ENCODE measurements around the gene IL1RL2.

The IL1RL2 gene

DNA sequence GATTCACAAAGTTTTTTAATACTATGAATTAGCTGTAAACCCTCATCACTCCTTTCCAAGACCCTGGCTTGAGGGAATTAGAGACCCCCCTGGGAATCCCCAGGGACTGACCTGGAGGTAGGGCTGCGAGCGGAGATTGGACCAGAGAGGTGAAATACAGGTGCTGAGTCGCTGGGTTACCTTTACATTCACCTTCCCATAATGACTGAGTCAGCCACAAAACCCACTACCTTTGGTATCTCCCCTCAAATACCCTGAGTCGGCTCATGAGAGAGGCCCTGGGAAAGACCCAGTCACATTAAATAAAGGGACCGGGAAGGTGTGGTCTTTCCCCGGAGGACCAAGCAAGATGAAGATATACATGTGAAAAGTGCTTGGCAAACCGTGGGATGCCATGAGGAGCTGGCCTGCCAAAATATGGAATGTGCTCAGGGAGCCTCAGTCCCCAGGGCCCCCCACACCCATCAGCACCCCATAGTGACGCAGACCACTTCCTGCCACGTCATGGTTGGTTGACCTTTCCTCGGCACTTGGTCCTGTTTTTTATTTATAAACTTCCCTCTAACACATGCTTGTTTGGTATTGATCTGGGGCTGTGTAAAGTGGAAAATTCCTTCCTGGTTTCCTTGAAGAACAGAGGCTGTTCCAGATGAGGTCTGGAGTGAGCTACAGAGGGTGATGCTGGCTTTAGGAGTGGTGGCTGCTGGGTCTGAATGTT is 51.4 kb downstream of the IL1RL2 start:
- Histone ChIP-seq H3K27ac (replicated peaks) (no peak overlapping the region), H3K27me3 (ENCODE audit: insufficient read depth, poor library complexity, severe bottlenecking) (no peaks in the 10 kb centered on the region), H3K4me3 (replicated peaks; ENCODE audit: insufficient read depth, low read length) (no peak overlapping the region)
- DNase-seq (ENCODE audit: low read depth in 1 of 2, low spot score in 1 of 2), result no peak
- TF ChIP-seq, protein P1, sequence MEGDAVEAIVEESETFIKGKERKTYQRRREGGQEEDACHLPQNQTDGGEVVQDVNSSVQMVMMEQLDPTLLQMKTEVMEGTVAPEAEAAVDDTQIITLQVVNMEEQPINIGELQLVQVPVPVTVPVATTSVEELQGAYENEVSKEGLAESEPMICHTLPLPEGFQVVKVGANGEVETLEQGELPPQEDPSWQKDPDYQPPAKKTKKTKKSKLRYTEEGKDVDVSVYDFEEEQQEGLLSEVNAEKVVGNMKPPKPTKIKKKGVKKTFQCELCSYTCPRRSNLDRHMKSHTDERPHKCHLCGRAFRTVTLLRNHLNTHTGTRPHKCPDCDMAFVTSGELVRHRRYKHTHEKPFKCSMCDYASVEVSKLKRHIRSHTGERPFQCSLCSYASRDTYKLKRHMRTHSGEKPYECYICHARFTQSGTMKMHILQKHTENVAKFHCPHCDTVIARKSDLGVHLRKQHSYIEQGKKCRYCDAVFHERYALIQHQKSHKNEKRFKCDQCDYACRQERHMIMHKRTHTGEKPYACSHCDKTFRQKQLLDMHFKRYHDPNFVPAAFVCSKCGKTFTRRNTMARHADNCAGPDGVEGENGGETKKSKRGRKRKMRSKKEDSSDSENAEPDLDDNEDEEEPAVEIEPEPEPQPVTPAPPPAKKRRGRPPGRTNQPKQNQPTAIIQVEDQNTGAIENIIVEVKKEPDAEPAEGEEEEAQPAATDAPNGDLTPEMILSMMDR (IDR thresholded peaks at IDR 0.05; ENCODE audit: insufficient read depth, low read length), result no peak
- no peak for TF ChIP-seq SPI1 (IDR thresholded peaks at IDR 0.05; ENCODE audit: borderline replicate concordance, low read depth)
- no peak for TF ChIP-seq GABPA (IDR thresholded peaks at IDR 0.05; ENCODE audit: low read depth)
- TF ChIP-seq POLR2AphosphoS5 (IDR thresholded peaks at IDR 0.05; ENCODE audit: low read depth), result no peak
- TF ChIP-seq, protein P2, sequence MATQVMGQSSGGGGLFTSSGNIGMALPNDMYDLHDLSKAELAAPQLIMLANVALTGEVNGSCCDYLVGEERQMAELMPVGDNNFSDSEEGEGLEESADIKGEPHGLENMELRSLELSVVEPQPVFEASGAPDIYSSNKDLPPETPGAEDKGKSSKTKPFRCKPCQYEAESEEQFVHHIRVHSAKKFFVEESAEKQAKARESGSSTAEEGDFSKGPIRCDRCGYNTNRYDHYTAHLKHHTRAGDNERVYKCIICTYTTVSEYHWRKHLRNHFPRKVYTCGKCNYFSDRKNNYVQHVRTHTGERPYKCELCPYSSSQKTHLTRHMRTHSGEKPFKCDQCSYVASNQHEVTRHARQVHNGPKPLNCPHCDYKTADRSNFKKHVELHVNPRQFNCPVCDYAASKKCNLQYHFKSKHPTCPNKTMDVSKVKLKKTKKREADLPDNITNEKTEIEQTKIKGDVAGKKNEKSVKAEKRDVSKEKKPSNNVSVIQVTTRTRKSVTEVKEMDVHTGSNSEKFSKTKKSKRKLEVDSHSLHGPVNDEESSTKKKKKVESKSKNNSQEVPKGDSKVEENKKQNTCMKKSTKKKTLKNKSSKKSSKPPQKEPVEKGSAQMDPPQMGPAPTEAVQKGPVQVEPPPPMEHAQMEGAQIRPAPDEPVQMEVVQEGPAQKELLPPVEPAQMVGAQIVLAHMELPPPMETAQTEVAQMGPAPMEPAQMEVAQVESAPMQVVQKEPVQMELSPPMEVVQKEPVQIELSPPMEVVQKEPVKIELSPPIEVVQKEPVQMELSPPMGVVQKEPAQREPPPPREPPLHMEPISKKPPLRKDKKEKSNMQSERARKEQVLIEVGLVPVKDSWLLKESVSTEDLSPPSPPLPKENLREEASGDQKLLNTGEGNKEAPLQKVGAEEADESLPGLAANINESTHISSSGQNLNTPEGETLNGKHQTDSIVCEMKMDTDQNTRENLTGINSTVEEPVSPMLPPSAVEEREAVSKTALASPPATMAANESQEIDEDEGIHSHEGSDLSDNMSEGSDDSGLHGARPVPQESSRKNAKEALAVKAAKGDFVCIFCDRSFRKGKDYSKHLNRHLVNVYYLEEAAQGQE (IDR thresholded peaks at IDR 0.05; ENCODE audit: insufficient replicate concordance, low read depth), result no peak

DNA sequence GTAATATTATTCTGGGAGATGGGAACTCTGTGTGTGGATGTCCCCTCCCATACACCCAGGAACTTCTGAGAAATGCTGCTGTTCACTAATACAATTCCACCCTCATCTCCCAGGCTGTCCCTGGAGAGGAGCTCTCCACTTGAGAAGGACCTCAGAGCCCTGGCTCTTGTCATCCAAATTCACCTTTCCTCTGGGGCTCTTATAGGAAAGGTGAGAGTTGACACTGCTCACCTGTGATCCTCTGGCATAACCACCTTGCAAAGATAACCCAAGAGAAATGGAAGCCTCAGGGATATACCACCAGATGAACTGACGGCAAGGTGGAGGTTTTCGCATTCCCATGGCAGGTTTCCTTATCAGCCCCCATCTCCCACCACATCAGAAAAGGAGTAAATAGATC is 52.0 kb downstream of the IL1RL2 start:
- Histone ChIP-seq H3K27ac (replicated peaks) (no peak overlapping the region), H3K27me3 (ENCODE audit: insufficient read depth, poor library complexity, severe bottlenecking) (no peaks in the 10 kb centered on the region), H3K4me3 (replicated peaks; ENCODE audit: insufficient read depth, low read length) (no peak overlapping the region)
- TF ChIP-seq SPI1 (IDR thresholded peaks at IDR 0.05; ENCODE audit: borderline replicate concordance, low read depth), result no peak
- no peak for DNase-seq (ENCODE audit: low read depth in 1 of 2, low spot score in 1 of 2)

DNA sequence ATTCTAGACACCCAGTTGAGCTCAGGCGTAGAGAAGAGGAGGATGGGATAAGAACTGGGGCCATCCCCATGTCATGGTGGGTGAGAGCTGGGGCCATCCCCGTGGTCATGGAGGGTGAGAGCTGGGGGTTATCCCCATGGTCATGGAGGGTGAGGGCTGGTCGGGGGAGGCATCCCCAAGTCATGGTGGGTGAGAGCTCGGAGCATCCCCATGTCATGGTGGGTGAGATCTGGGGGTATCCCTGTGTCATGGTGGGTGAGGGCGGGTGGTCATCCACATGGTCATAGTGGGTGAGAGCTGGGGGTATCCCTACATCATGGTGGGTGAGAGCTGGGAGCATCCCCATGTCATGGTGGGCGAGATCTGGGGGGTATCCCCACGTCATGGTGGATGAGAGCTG is 52.5 kb downstream of the IL1RL2 start:
- no peak for TF ChIP-seq POLR2AphosphoS5 (IDR thresholded peaks at IDR 0.05; ENCODE audit: low read depth)
- TF ChIP-seq, protein P1 (IDR thresholded peaks at IDR 0.05; ENCODE audit: insufficient read depth, low read length), result no peak
- TF ChIP-seq SPI1 (IDR thresholded peaks at IDR 0.05; ENCODE audit: borderline replicate concordance, low read depth), result no peak
- TF ChIP-seq, protein P2 (IDR thresholded peaks at IDR 0.05; ENCODE audit: insufficient replicate concordance, low read depth), result no peak
- no peak for TF ChIP-seq GABPA (IDR thresholded peaks at IDR 0.05; ENCODE audit: low read depth)
- no peak for DNase-seq (ENCODE audit: low read depth in 1 of 2, low spot score in 1 of 2)
- H3K27ac ChIP-seq (replicated peaks), result no peak overlapping the region
- no peaks in the 10 kb centered on the region for H3K27me3 ChIP-seq (ENCODE audit: insufficient read depth, poor library complexity, severe bottlenecking)
- H3K4me3 ChIP-seq (replicated peaks; ENCODE audit: insufficient read depth, low read length), result no peak overlapping the region

DNA sequence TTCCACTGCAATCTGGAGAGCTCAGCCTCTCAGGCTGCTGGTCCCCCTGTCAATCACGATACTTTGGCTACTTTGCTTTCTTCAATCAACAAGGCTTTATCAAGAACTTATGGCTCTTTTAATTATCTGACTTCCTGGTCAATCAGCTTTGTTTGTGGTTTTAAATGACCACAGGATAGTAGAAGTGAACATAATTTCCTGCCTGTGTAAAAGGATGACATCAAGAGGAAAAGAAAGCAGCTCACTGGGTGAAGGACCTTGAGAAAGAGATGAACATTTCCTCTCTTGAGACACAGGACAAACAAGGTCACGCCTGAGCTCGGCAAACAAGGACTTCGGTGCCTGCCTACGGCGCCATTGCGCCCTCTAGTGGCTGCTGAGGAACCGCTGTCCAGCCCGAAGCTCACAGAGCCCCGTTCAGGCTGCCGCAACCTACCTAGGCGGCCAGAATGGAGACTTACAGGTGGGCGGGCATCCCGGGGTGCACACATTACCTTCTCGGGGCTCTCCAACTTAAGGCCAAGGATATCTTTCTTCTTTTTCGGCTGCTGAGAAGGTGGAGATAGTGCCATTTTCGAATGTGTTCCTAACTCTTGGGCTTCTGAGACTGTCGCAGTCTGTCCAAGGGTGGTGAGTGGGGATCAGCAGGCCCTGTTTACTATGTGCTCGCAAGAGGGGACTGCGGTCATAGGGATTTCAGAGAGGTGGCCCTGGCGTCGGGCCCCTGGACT is 54.0 kb downstream of the IL1RL2 start:
- H3K27me3 ChIP-seq (ENCODE audit: insufficient read depth, poor library complexity, severe bottlenecking), result no peaks in the 10 kb centered on the region
- no peak overlapping the region for H3K27ac ChIP-seq (replicated peaks)
- H3K4me3 ChIP-seq (replicated peaks; ENCODE audit: insufficient read depth, low read length), result no peak overlapping the region
- TF ChIP-seq, protein P1 (IDR thresholded peaks at IDR 0.05; ENCODE audit: insufficient read depth, low read length), result peak; percentile 73
- peak; percentile 53; the same call in 1 of the 2 replicates for TF ChIP-seq POLR2AphosphoS5 (IDR thresholded peaks at IDR 0.05; ENCODE audit: low read depth)
- 0 out of 2 replicates have a peak, but pooled peaks have one; percentile 36 for TF ChIP-seq GABPA (IDR thresholded peaks at IDR 0.05; ENCODE audit: low read depth)
- peak; percentile 35; the same call in 1 of the 2 replicates for TF ChIP-seq SPI1 (IDR thresholded peaks at IDR 0.05; ENCODE audit: borderline replicate concordance, low read depth)
- TF ChIP-seq, protein P2 (IDR thresholded peaks at IDR 0.05; ENCODE audit: insufficient replicate concordance, low read depth), result peak; percentile 79
- DNase-seq (ENCODE audit: low read depth in 1 of 2, low spot score in 1 of 2), result peak; percentile 75 to 92

Measured in HL-60 (cell line).